GM12892 (cell line): Measurements from ENCODE around the gene PAPPA.

Experiments used
- DNase-seq: peaks from one replicate; pipeline ENCODE4 v3.0.0; 2011; ENCODE audit not compliant: insufficient read length
- FAIRE-seq: peaks from 2 replicates; lab custom pipeline; 2011; peaks lifted over from hg19 to GRCh38; lab: Jason Lieb, UNC
- POLR2A ChIP-seq: IDR thresholded peaks from 2 replicates; pipeline ENCODE4 v1.6.1; 2011; ENCODE audit warnings: low read depth, low read length, control low read depth
- POLR2AphosphoS5 ChIP-seq: IDR thresholded peaks from 2 replicates; pipeline ENCODE4 v1.6.1; 2011; ENCODE audit warnings: low read depth, low read length, control low read depth
- TAF1 ChIP-seq: IDR thresholded peaks from 2 replicates; pipeline ENCODE4 v1.6.1; 2011; ENCODE audit warnings: low read depth, mild to moderate bottlenecking, control low read depth, low read length, borderline replicate concordance

PAPPA gene

GRCh38 chr9:116141864-116142561, 11.6 kb upstream of the PAPPA start:
- DNase-seq (no peak), FAIRE-seq (no peak)
- TF ChIP-seq TAF1 = no peak

GRCh38 chr9:116142706-116143492, 10.7 kb upstream of the PAPPA start:
- FAIRE-seq (no peak), DNase-seq (no peak)
- no peak for TF ChIP-seq POLR2AphosphoS5
- TF ChIP-seq POLR2A = no peak
- TF ChIP-seq TAF1 = no peak

GRCh38 chr9:116144038-116144437, 9.6 kb upstream of the PAPPA start:
- FAIRE-seq (no peak), DNase-seq (no peak)

GRCh38 chr9:116144555-116144954, 9.0 kb upstream of the PAPPA start:
- no peak for DNase-seq
- no peak for TF ChIP-seq POLR2AphosphoS5
- TF ChIP-seq POLR2A = no peak
- TF ChIP-seq TAF1 = no peak
- FAIRE-seq = no peak

More at GRCh38 chr9:116144038-116144437, 9.6 kb upstream of the PAPPA start:
- TF ChIP-seq TAF1 (no peak), POLR2A (no peak), POLR2AphosphoS5 (no peak)

GRCh38 chr9:116145036-116145435, 8.6 kb upstream of the PAPPA start:
- no peak for FAIRE-seq
- TF ChIP-seq POLR2AphosphoS5 (no peak), POLR2A (no peak), TAF1 (no peak)
- no peak for DNase-seq

GRCh38 chr9:116147821-116148220, 5.8 kb upstream of the PAPPA start:
- TF ChIP-seq POLR2A (no peak), TAF1 (no peak), POLR2AphosphoS5 (no peak)
- no peak for DNase-seq
- FAIRE-seq = no peak

- DNase-seq = peak; percentile 13
These were observed 3.7 kb upstream of the PAPPA start for GRCh38 chr9:116149844-116150243.

GRCh38 chr9:116151199-116151598, 2.4 kb upstream of the PAPPA start:
- FAIRE-seq (no peak), DNase-seq (no peak)
- TF ChIP-seq POLR2AphosphoS5 (no peak), POLR2A (no peak), TAF1 (no peak)

More at GRCh38 chr9:116149844-116150243, 3.7 kb upstream of the PAPPA start:
- TF ChIP-seq POLR2A (no peak), POLR2AphosphoS5 (no peak), TAF1 (no peak)
- FAIRE-seq = no peak

- DNase-seq (no peak), FAIRE-seq (no peak)
- TF ChIP-seq TAF1 (no peak), POLR2AphosphoS5 (no peak), POLR2A (no peak)
These were observed 1.6 kb upstream of the PAPPA start for GRCh38 chr9:116151966-116152381.

- TF ChIP-seq POLR2A (no peak), TAF1 (no peak), POLR2AphosphoS5 (no peak)
- DNase-seq (no peak), FAIRE-seq (no peak)
These were observed 1.2 kb upstream of the PAPPA start for GRCh38 chr9:116152390-116152789.

- TF ChIP-seq TAF1 (no peak), POLR2A (no peak), POLR2AphosphoS5 (no peak)
- FAIRE-seq (no peak), DNase-seq (no peak)
These were observed 438 bp upstream of the PAPPA start for GRCh38 chr9:116152941-116153764.
